Effector memory CD4-positive, alpha-beta T cell (primary cell): ENCODE measurements around the gene API5.
"Not testable (repeated sequence)": the region's sequence is repeated elsewhere in the genome, so short reads cannot be mapped to it uniquely, and the experiment has no call there.

Source experiments
- DNase-seq, 3 donors: peaks; one replicate each; pipeline ENCODE4 v3.0.0-alpha.2; 2020
- H3K27ac ChIP-seq: 2 replicates; pipeline ENCODE4 v1.7.0; 2013; ENCODE audit warnings: mild to moderate bottlenecking, low read length, moderate library complexity; ENCODE audit not compliant: insufficient read depth, poor library complexity, severe bottlenecking
- H3K27me3 ChIP-seq: replicated peaks from 2 replicates; pipeline ENCODE4 v1.7.0; 2013; ENCODE audit warnings: mild to moderate bottlenecking, low read length; ENCODE audit not compliant: insufficient read depth, control insufficient read depth, poor library complexity, severe bottlenecking
- H3K36me3 ChIP-seq: 2 replicates; pipeline ENCODE4 v1.7.0; 2013; ENCODE audit warnings: mild to moderate bottlenecking, low read length, moderate library complexity; ENCODE audit not compliant: control insufficient read depth, insufficient read depth
- H3K4me1 ChIP-seq: 2 replicates; pipeline ENCODE4 v1.7.0; 2013; ENCODE audit warnings: low read length, mild to moderate bottlenecking; ENCODE audit not compliant: control insufficient read depth, insufficient read depth, poor library complexity, severe bottlenecking
- H3K4me3 ChIP-seq: 2 replicates; pipeline ENCODE4 v1.7.0; 2013; ENCODE audit warnings: low read length, low read depth, mild to moderate bottlenecking; ENCODE audit not compliant: insufficient read depth, poor library complexity, severe bottlenecking
- H3K9me3 ChIP-seq: 2 replicates; pipeline ENCODE4 v1.7.0; 2013; ENCODE audit warnings: mild to moderate bottlenecking, low read length, moderate library complexity; ENCODE audit not compliant: control insufficient read depth

The API5 gene

DNA sequence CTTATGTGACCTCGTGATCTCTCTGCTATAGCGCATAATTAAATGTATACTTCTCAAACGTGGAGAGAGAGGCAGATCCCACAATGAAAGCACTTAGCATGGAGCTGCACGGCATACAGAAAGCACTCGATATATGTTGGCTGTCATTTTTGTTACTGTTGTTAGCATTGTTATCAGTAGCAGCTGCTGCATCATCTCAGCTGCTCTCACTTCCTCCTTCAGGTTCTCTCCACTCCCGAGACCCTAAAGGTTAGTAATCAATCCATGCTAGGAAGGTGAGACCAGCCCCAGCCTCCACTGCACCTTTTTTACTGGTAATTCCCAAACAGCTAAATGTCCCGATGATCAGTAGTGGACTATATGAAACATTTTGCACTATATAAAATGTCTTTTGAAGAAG, 13.4 kb upstream of the API5 start:
- H3K4me1 ChIP-seq, result no peaks in the 10 kb centered on the region
- H3K27me3 ChIP-seq, result no peaks in the 10 kb centered on the region
- H3K9me3 ChIP-seq, result no peaks in the 10 kb centered on the region
- no peak overlapping the region for H3K27ac ChIP-seq
- no peak for DNase-seq
- no peaks in the 10 kb centered on the region for H3K36me3 ChIP-seq
- no peak overlapping the region for H3K4me3 ChIP-seq

DNA sequence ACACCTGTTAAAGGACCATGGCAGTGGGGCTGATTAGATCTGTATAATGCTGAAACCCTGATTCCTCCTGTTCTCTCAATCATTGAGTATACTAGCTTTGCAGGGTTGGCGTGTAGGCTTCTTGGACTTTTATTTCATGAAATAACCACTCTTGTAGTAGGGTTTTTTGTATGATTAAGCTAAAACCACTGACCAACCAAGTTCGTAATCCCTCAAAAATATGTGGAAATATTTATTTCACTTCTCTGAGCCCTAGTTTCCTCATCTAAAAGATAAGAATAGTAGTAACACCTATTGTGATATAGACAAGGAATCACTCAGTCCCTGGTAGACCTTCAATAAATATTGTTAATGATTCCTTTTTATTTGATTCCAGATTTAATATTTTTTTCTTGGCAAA, 4.2 kb downstream of the API5 start:
- no peak for DNase-seq
- Histone ChIP-seq H3K27ac (no peak overlapping the region), H3K36me3 (peaks cover under 1% of the 10 kb centered on the region), H3K9me3 (no peaks in the 10 kb centered on the region), H3K4me1 (peaks cover 11% of the 10 kb centered on the region), H3K27me3 (no peaks in the 10 kb centered on the region), H3K4me3 (no peak overlapping the region)

DNA sequence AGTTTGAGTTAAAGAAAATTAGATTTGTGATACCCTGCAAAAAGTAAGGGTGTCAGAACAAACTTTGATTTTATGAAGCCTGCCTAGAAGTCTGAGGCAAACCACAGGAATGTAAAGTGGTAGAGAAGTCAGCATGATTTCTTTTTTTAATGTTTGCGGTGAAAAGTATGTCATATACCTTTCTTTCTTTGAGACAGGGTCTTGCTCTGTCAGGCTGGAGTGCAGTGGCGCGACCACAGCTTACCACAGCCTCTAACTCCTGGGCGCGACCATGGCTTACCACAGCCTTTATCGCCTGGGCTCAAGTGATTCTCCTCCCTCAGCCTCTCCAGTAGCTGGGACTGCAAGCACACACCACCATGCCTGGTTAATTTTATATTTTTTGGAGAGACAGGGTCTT, 4.7 kb downstream of the API5 start:
- Histone ChIP-seq H3K36me3 (peaks cover 6% of the 10 kb centered on the region), H3K4me3 (no peak overlapping the region), H3K27ac (no peak overlapping the region), H3K4me1 (peaks cover 9% of the 10 kb centered on the region), H3K9me3 (no peaks in the 10 kb centered on the region), H3K27me3 (no peaks in the 10 kb centered on the region)
- peak in 1 of 3 donors; percentile 5 for DNase-seq

GRCh38 chr11:43327987-43328386, 16.2 kb downstream of the API5 start:
- H3K4me1 ChIP-seq, result no peaks in the 10 kb centered on the region
- no peak overlapping the region for H3K27ac ChIP-seq
- no peak for DNase-seq

GRCh38 chr11:43328482-43328881, 16.7 kb downstream of the API5 start:
- H3K27ac ChIP-seq, result no peak overlapping the region
- peaks cover 92% of the 10 kb centered on the region for H3K36me3 ChIP-seq
- no peaks in the 10 kb centered on the region for H3K4me1 ChIP-seq
- no peaks in the 10 kb centered on the region for H3K9me3 ChIP-seq
- no peak overlapping the region for H3K4me3 ChIP-seq
- H3K27me3 ChIP-seq, result no peaks in the 10 kb centered on the region
- DNase-seq, result no peak

More at GRCh38 chr11:43327987-43328386, 16.2 kb downstream of the API5 start:
- Histone ChIP-seq H3K27me3 (no peaks in the 10 kb centered on the region), H3K36me3 (peaks cover 92% of the 10 kb centered on the region), H3K4me3 (no peak overlapping the region), H3K9me3 (no peaks in the 10 kb centered on the region)

DNA sequence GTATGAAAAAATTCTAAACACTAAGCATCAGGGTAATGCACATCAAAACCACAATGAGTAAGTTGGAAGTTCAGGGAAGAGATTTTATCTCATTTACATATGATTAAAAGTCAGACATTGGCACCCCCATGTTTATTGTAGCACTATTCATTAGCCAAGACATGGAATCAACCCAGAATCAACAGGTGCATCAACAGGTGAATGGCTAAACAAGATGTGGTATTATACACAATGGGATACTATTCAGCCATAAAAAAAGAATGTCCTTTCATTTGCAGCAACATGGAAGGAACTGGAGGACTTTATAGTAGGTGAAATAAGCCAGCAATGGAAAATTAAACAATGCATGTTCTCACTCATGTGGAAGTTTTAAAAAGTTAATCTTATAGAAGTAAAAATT, 29.4 kb downstream of the API5 start:
- no peak for DNase-seq
- Histone ChIP-seq H3K9me3 (no peaks in the 10 kb centered on the region), H3K27me3 (no peaks in the 10 kb centered on the region), H3K4me3 (no peak overlapping the region), H3K27ac (no peak overlapping the region), H3K4me1 (no peaks in the 10 kb centered on the region), H3K36me3 (peaks cover 27% of the 10 kb centered on the region)

DNA sequence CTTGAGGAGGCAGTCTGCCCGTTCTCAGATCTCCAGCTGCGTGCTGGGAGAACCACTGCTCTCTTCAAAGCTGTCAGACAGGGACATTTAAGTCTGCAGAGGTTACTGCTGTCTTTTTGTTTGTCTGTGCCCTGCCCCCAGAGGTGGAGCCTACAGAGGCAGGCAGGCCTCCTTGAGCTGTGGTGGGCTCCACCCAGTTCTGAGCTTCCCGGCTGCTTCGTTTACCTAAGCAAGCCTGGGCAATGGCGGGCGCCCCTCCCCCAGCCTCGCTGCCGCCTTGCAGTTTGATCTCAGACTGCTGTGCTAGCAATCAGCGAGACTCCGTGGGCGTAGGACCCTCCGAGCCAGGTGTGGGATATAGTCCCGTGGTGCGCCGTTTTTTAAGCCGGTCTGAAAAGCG, 39.6 kb downstream of the API5 start:
- not testable (repeated sequence) for H3K27me3 ChIP-seq, H3K27ac ChIP-seq, H3K9me3 ChIP-seq, H3K4me3 ChIP-seq, H3K4me1 ChIP-seq, DNase-seq, H3K36me3 ChIP-seq

GRCh38 chr11:43354311-43354710, 42.5 kb downstream of the API5 start:
- Histone ChIP-seq H3K4me3 (no peak overlapping the region), H3K4me1 (no peaks in the 10 kb centered on the region), H3K27me3 (no peaks in the 10 kb centered on the region), H3K27ac (no peak overlapping the region), H3K36me3 (no peaks in the 10 kb centered on the region), H3K9me3 (no peaks in the 10 kb centered on the region)
- DNase-seq, result no peak

GRCh38 chr11:43356336-43356735, 44.5 kb downstream of the API5 start:
- peaks cover 12% of the 10 kb centered on the region for H3K4me1 ChIP-seq
- no peak for DNase-seq
- H3K27ac ChIP-seq, result no peak overlapping the region
- no peaks in the 10 kb centered on the region for H3K36me3 ChIP-seq
- H3K9me3 ChIP-seq, result no peaks in the 10 kb centered on the region
- no peaks in the 10 kb centered on the region for H3K27me3 ChIP-seq
- no peak overlapping the region for H3K4me3 ChIP-seq

GRCh38 chr11:43358279-43358800, 46.5 kb downstream of the API5 start:
- Histone ChIP-seq H3K27me3 (no peaks in the 10 kb centered on the region), H3K36me3 (no peaks in the 10 kb centered on the region), H3K4me3 (peak overlapping the region; percentile 98), H3K27ac (peak overlapping the region; percentile 95), H3K4me1 (peaks cover 12% of the 10 kb centered on the region), H3K9me3 (no peaks in the 10 kb centered on the region)
- no peak for DNase-seq
